Endodermal cell (in vitro differentiated cells): ENCODE results near the gene SIM2. TPM values are rescaled to one million over a fixed set of nuclear protein-coding genes. Genes with fewer than 3 reads are reported as not detected.

Experiments
- DNase-seq: peaks from one replicate; pipeline ENCODE4 v3.0.0-alpha.2; 2017
- H3K27ac ChIP-seq: 2 replicates; pipeline ENCODE4 v1.5.1; 2013; ENCODE audit warnings: mild to moderate bottlenecking, low read depth, low read length, moderate library complexity
- H3K27me3 ChIP-seq: 2 replicates; pipeline ENCODE4 v1.6.1; 2013; ENCODE audit warnings: mild to moderate bottlenecking, low read length, moderate library complexity; ENCODE audit not compliant: insufficient read depth, control insufficient read depth, poor library complexity, severe bottlenecking
- H3K36me3 ChIP-seq: 2 replicates; pipeline ENCODE4 v1.7.0; 2013; ENCODE audit warnings: mild to moderate bottlenecking, low read length, moderate library complexity; ENCODE audit not compliant: control insufficient read depth, insufficient read depth
- H3K4me1 ChIP-seq: one replicate; pipeline ENCODE4 v1.7.0; 2013; ENCODE audit warnings: low read length; ENCODE audit not compliant: control insufficient read depth, insufficient read depth
- H3K4me3 ChIP-seq: 2 replicates; pipeline ENCODE4 v1.5.1; 2013; ENCODE audit warnings: mild to moderate bottlenecking, low read length, moderate library complexity
- H3K9ac ChIP-seq: 2 replicates; pipeline ENCODE4 v1.6.1; 2013; ENCODE audit warnings: mild to moderate bottlenecking, low read length, moderate library complexity; ENCODE audit not compliant: poor library complexity, severe bottlenecking; ENCODE audit errors: extremely low read depth
- H3K9me3 ChIP-seq: 2 replicates; pipeline ENCODE4 v1.6.1; 2013; ENCODE audit warnings: mild to moderate bottlenecking, low read length, moderate library complexity; ENCODE audit not compliant: control insufficient read depth
- H3K27ac Mint-ChIP-seq: 2 replicates; pipeline ENCODE4 v1.8.0; 2020; ENCODE audit warnings: mixed read lengths
- H3K27me3 Mint-ChIP-seq: 2 replicates; pipeline ENCODE4 v1.8.0; 2021; ENCODE audit warnings: mild to moderate bottlenecking, mixed read lengths; ENCODE audit not compliant: insufficient read depth
- H3K36me3 Mint-ChIP-seq: 2 replicates; pipeline ENCODE4 v1.8.0; 2020; ENCODE audit warnings: low read depth, mixed read lengths
- H3K4me1 Mint-ChIP-seq: 2 replicates; pipeline ENCODE4 v1.8.0; 2020; ENCODE audit warnings: mixed read lengths
- H3K4me3 Mint-ChIP-seq: 2 replicates; pipeline ENCODE4 v1.8.0; 2020; ENCODE audit warnings: mild to moderate bottlenecking, moderate library complexity, mixed read lengths
- H3K9me3 Mint-ChIP-seq: 2 replicates; pipeline ENCODE4 v1.8.0; 2020; ENCODE audit warnings: mild to moderate bottlenecking, mixed read lengths
- CTCF ChIP-seq: fragments of 200-600 bp; sonication (generic); conservative IDR thresholded peaks from 2 replicates; pipeline ENCODE4 v1.5.0; 2021; ENCODE audit warnings: antibody characterized with exemption, mild to moderate bottlenecking
- WGBS, 2 experiments: methylation state at CpG; one replicate each; pipeline versions ENCODE4 v1.1.5 to v1.1.7; 2013; ENCODE audit warnings: missing lambda C conversion rate in 2 of 2, mixed read lengths in 1 of 2; ENCODE audit not compliant: insufficient coverage in 1 of 2, insufficient read length in 1 of 2; 5-methylcytosine and 5-hydroxymethylcytosine counted together
- total RNA-seq, 2 donors: library from RNA; stranded (reverse); fragmentation: NEBNext Ultra II Directional in 1 of 2; extraction: Animal tissue kit (Norgen Biotek cat#: 25700) in 1 of 2; gene quantifications; 2 replicates in 1 of 2; 3 replicates in 1 of 2; pipeline ENCODE4 v1.2.1, GENCODE V29; 2021

Gene SIM2
- total RNA-seq, 2 donors from 2014 or later = not detected

DNA sequence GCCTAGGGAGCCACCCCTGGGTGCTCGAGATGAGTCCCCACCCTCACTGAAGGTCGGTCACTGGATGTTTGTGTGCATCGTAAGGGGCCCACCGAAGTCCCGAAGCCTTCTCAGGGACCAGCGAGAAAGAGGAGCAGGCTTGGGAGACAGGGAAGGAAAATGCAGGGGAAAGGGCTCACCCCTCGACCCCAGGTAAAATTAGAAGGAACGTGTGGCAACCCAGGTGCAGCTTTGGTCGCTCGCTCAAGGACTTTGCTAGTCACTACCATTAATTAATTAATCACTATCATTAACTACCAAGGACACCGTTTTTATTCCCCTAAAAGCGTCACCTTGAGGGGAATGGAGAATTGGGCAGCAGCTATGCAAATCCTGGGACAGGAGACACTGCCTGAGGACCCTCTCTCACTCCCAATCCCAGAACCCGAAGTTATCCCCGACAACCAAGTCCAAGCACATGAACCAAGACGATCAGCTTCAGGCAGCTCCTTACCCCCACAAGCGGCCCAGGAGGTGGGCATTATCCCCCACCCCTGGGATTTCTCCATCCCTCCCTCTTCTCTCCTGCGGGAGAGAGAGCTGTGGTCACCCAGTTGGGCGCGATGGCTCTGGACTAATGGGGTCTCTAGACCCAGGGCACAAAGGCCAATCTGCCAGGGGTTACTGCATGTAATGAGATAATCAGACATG lies 4.2 kb upstream of the SIM2 start:
- Mint-ChIP-seq H3K9me3 (no peaks in the 10 kb centered on the region), H3K36me3 (no peaks in the 10 kb centered on the region), H3K27ac (no peak overlapping the region), H3K4me3 (no peak overlapping the region), H3K4me1 (peaks cover 19% of the 10 kb centered on the region), H3K27me3 (peaks cover 98% of the 10 kb centered on the region)
- no peak overlapping the region for H3K27ac ChIP-seq
- DNase-seq = no peak
- no peak for TF ChIP-seq CTCF
- H3K36me3 ChIP-seq = no peaks in the 10 kb centered on the region
- H3K9ac ChIP-seq = no peak overlapping the region
- peaks cover 98% of the 10 kb centered on the region for H3K27me3 ChIP-seq
- no peaks in the 10 kb centered on the region for H3K4me1 ChIP-seq
- no peaks in the 10 kb centered on the region for H3K9me3 ChIP-seq
- no peak overlapping the region for H3K4me3 ChIP-seq
- 5 to 7% methylated on average over 7 to 19 of the region's 19 CpGs for WGBS, 2 experiments

DNA sequence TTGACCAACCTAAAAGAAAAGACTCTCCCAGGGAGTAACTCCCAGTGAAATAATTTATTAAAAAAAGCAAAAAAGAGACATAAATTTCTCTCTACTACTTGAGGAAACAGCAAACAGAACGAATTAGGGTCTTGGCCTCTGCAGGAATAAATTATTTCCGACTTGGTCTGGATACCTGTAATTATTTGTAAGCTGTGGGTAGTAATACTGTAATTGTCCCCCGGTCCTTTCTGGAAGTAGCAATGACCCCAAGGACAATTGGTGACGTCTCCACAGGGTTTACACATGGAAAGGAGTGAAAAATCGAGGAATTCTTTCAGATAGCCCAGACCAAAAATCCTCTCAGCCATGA lies 3.7 kb upstream of the SIM2 start:
- Mint-ChIP-seq H3K9me3 (no peaks in the 10 kb centered on the region), H3K4me3 (no peak overlapping the region), H3K36me3 (no peaks in the 10 kb centered on the region), H3K27ac (no peak overlapping the region), H3K27me3 (peaks cover 98% of the 10 kb centered on the region), H3K4me1 (peaks cover 19% of the 10 kb centered on the region)
- WGBS, 2 experiments = 6 to 7% methylated on average over 3 to 5 of the region's 5 CpGs
- H3K36me3 ChIP-seq = no peaks in the 10 kb centered on the region
- DNase-seq = no peak
- H3K27ac ChIP-seq = no peak overlapping the region
- no peak overlapping the region for H3K9ac ChIP-seq
- TF ChIP-seq CTCF = no peak
- no peaks in the 10 kb centered on the region for H3K9me3 ChIP-seq
- H3K4me3 ChIP-seq = no peak overlapping the region
- H3K27me3 ChIP-seq = peaks cover 98% of the 10 kb centered on the region
- H3K4me1 ChIP-seq = no peaks in the 10 kb centered on the region

- Mint-ChIP-seq H3K4me3 (no peak overlapping the region), H3K36me3 (no peaks in the 10 kb centered on the region), H3K27ac (no peak overlapping the region), H3K27me3 (peaks cover 98% of the 10 kb centered on the region), H3K9me3 (no peaks in the 10 kb centered on the region), H3K4me1 (peaks cover 23% of the 10 kb centered on the region)
- Histone ChIP-seq H3K9me3 (no peaks in the 10 kb centered on the region), H3K36me3 (no peaks in the 10 kb centered on the region), H3K9ac (no peak overlapping the region), H3K4me1 (no peaks in the 10 kb centered on the region), H3K27ac (no peak overlapping the region), H3K27me3 (peaks cover 98% of the 10 kb centered on the region), H3K4me3 (no peak overlapping the region)
- DNase-seq = peak; percentile 86
- WGBS, 2 experiments = 2 to 4% methylated on average over 24 to 44 of the region's 44 CpGs
- no peak for TF ChIP-seq CTCF
These were observed 3.1 kb upstream of the SIM2 start for GRCh38 chr21:36695671-36696389.
